ENCODE measurements around the gene TXNRD2.

TXNRD2 gene

GRCh38 chr22:19840955-19841640 lies 100.5 kb downstream of the TXNRD2 start:
- Histone ChIP-seq H3K27ac (ENCODE audit: low read length) (no peak overlapping the region), H3K9me3 (ENCODE audit: insufficient read depth, low read length, severe bottlenecking) (no peaks in the 10 kb centered on the region), H3K27me3 (ENCODE audit: insufficient read depth, low read length, poor library complexity) (no peaks in the 10 kb centered on the region), H2AFZ (ENCODE audit: low read depth, low read length) (no peak overlapping the region), H3K4me1 (ENCODE audit: insufficient read depth, low read length) (no peaks in the 10 kb centered on the region), H3K79me2 (ENCODE audit: insufficient read depth, low read length) (peaks cover 78% of the 10 kb centered on the region), H3K4me3 (ENCODE audit: low read depth in 1 of 2, low read length in 2 of 2) (no peak overlapping the region), H3K36me3 (ENCODE audit: insufficient read depth, low read length) (peaks cover 31% of the 10 kb centered on the region), H4K20me1 (ENCODE audit: insufficient read depth, low read length) (peaks cover 45% of the 10 kb centered on the region), H3K9ac (ENCODE audit: low read depth, low read length) (no peak overlapping the region), H3K4me2 (ENCODE audit: insufficient read depth, low read length) (no peak overlapping the region)
- ATAC-seq (ENCODE audit: insufficient read depth, low read depth) (no peak), DNase-seq (no peak)
- no peak for TF ChIP-seq EZH2 (IDR thresholded peaks at IDR 0.05; ENCODE audit: borderline replicate concordance, low read depth, low read length, severe bottlenecking)
- TF ChIP-seq CTCF (IDR thresholded peaks at IDR 0.05; ENCODE audit: borderline replicate concordance, extremely low read depth, low read length, poor library complexity, severe bottlenecking): no peak

- no peaks in the 10 kb centered on the region for H3K27me3 ChIP-seq (ENCODE audit: insufficient read depth, low read length, poor library complexity)
- no peak for DNase-seq
- H4K20me1 ChIP-seq (ENCODE audit: insufficient read depth, low read length): peaks cover 34% of the 10 kb centered on the region
- H3K4me2 ChIP-seq (ENCODE audit: insufficient read depth, low read length): no peak overlapping the region
- no peak overlapping the region for H2AFZ ChIP-seq (ENCODE audit: low read depth, low read length)
- H3K27ac ChIP-seq (ENCODE audit: low read length): no peak overlapping the region
- H3K4me3 ChIP-seq (ENCODE audit: low read depth in 1 of 2, low read length in 2 of 2): no peak overlapping the region
- no peak for ATAC-seq (ENCODE audit: insufficient read depth, low read depth)
- no peaks in the 10 kb centered on the region for H3K4me1 ChIP-seq (ENCODE audit: insufficient read depth, low read length)
- H3K79me2 ChIP-seq (ENCODE audit: insufficient read depth, low read length): peaks cover 79% of the 10 kb centered on the region
- no peak for TF ChIP-seq CTCF (IDR thresholded peaks at IDR 0.05; ENCODE audit: borderline replicate concordance, extremely low read depth, low read length, poor library complexity, severe bottlenecking)
- TF ChIP-seq EZH2 (IDR thresholded peaks at IDR 0.05; ENCODE audit: borderline replicate concordance, low read depth, low read length, severe bottlenecking): no peak
- H3K36me3 ChIP-seq (ENCODE audit: insufficient read depth, low read length): peaks cover 23% of the 10 kb centered on the region
- no peaks in the 10 kb centered on the region for H3K9me3 ChIP-seq (ENCODE audit: insufficient read depth, low read length, severe bottlenecking)
- H3K9ac ChIP-seq (ENCODE audit: low read depth, low read length): no peak overlapping the region
Observed at GRCh38 chr22:19840059-19840458, 101.6 kb downstream of the TXNRD2 start.

- Histone ChIP-seq H3K27ac (ENCODE audit: low read length) (no peak overlapping the region), H3K4me3 (ENCODE audit: low read depth in 1 of 2, low read length in 2 of 2) (no peak overlapping the region), H3K36me3 (ENCODE audit: insufficient read depth, low read length) (peaks cover 6% of the 10 kb centered on the region), H2AFZ (ENCODE audit: low read depth, low read length) (no peak overlapping the region), H3K4me1 (ENCODE audit: insufficient read depth, low read length) (peaks cover 9% of the 10 kb centered on the region), H3K4me2 (ENCODE audit: insufficient read depth, low read length) (no peak overlapping the region), H3K9ac (ENCODE audit: low read depth, low read length) (no peak overlapping the region), H4K20me1 (ENCODE audit: insufficient read depth, low read length) (peaks cover 17% of the 10 kb centered on the region; the same call in 1 of the 2 replicates), H3K9me3 (ENCODE audit: insufficient read depth, low read length, severe bottlenecking) (no peaks in the 10 kb centered on the region), H3K27me3 (ENCODE audit: insufficient read depth, low read length, poor library complexity) (no peaks in the 10 kb centered on the region), H3K79me2 (ENCODE audit: insufficient read depth, low read length) (peaks cover 70% of the 10 kb centered on the region)
- ATAC-seq (ENCODE audit: insufficient read depth, low read depth) (no peak), DNase-seq (no peak)
- TF ChIP-seq EZH2 (IDR thresholded peaks at IDR 0.05; ENCODE audit: borderline replicate concordance, low read depth, low read length, severe bottlenecking) (no peak), CTCF (IDR thresholded peaks at IDR 0.05; ENCODE audit: borderline replicate concordance, extremely low read depth, low read length, poor library complexity, severe bottlenecking) (no peak)
Observed at GRCh38 chr22:19837915-19838314, 103.7 kb downstream of the TXNRD2 start.
